Muscle layer of colon (tissue), 2 donors: ENCODE data around the gene ARHGAP27.

Experiments used
- H3K27ac ChIP-seq: one replicate; pipeline ENCODE4 v1.7.0; 2013; ENCODE audit warnings: low read depth, mild to moderate bottlenecking, low read length, moderate library complexity
- H3K27me3 ChIP-seq, 2 donors: one replicate each; pipeline ENCODE4 v1.7.0; 2013; ENCODE audit warnings: low read length in 2 of 2, mild to moderate bottlenecking in 2 of 2; ENCODE audit not compliant: insufficient read depth in 2 of 2, control insufficient read depth in 1 of 2
- H3K36me3 ChIP-seq: one replicate; pipeline ENCODE4 v1.7.0; 2013; ENCODE audit warnings: mild to moderate bottlenecking, low read length; ENCODE audit not compliant: insufficient read depth
- H3K4me1 ChIP-seq: one replicate; pipeline ENCODE4 v1.7.0; 2013; ENCODE audit warnings: mild to moderate bottlenecking, low read length; ENCODE audit not compliant: insufficient read depth
- H3K4me3 ChIP-seq, 2 donors: one replicate each; pipeline ENCODE4 v1.7.0; 2013; ENCODE audit warnings: low read length in 2 of 2, low read depth in 1 of 2, mild to moderate bottlenecking in 1 of 2, moderate library complexity in 1 of 2
- H3K9ac ChIP-seq: one replicate; pipeline ENCODE4 v1.7.0; 2013; ENCODE audit warnings: low read length
- H3K9me3 ChIP-seq: one replicate; pipeline ENCODE4 v1.7.0; 2013; ENCODE audit warnings: mild to moderate bottlenecking, low read length
- donor health status: abdominal sarcoma.
- donor health status: Adenocarcinoma of cecum.

Gene ARHGAP27

GRCh38 chr17:45385331-45385997, 47.2 kb downstream of the ARHGAP27 start:
- Histone ChIP-seq H3K9ac (no peak overlapping the region), H3K4me1 (no peaks in the 10 kb centered on the region), H3K27me3 (peaks cover 0 to 6% of the 10 kb centered on the region in 2 donors), H3K27ac (no peak overlapping the region), H3K36me3 (no peaks in the 10 kb centered on the region), H3K9me3 (no peaks in the 10 kb centered on the region), H3K4me3 (no peak overlapping the region)

- no peaks in the 10 kb centered on the region for H3K36me3 ChIP-seq
- no peaks in the 10 kb centered on the region for H3K9me3 ChIP-seq
Measured at GRCh38 chr17:45384789-45385262, 47.8 kb downstream of the ARHGAP27 start.

GRCh38 chr17:45384047-45384788, 48.5 kb downstream of the ARHGAP27 start:
- Histone ChIP-seq H3K4me3 (no peak overlapping the region), H3K27ac (no peak overlapping the region), H3K27me3 (peaks cover 0 to 1% of the 10 kb centered on the region in 2 donors), H3K36me3 (no peaks in the 10 kb centered on the region), H3K9ac (no peak overlapping the region), H3K4me1 (no peaks in the 10 kb centered on the region), H3K9me3 (no peaks in the 10 kb centered on the region)

More at GRCh38 chr17:45384789-45385262, 47.8 kb downstream of the ARHGAP27 start:
- Histone ChIP-seq H3K27me3 (peaks cover 0 to 6% of the 10 kb centered on the region in 2 donors), H3K9ac (no peak overlapping the region), H3K4me3 (no peak overlapping the region), H3K27ac (no peak overlapping the region), H3K4me1 (no peaks in the 10 kb centered on the region)

- no peaks in the 10 kb centered on the region for H3K36me3 ChIP-seq
- H3K4me1 ChIP-seq: no peaks in the 10 kb centered on the region
- H3K9me3 ChIP-seq: no peaks in the 10 kb centered on the region
- H3K9ac ChIP-seq: no peak overlapping the region
- H3K27ac ChIP-seq: no peak overlapping the region
- H3K27me3 ChIP-seq: no peaks in the 10 kb centered on the region
- no peak overlapping the region for H3K4me3 ChIP-seq
Measured at GRCh38 chr17:45383003-45383402, 49.7 kb downstream of the ARHGAP27 start.

- H3K4me1 ChIP-seq: no peaks in the 10 kb centered on the region
- H3K9ac ChIP-seq: no peak overlapping the region
- H3K9me3 ChIP-seq: no peaks in the 10 kb centered on the region
- no peak overlapping the region for H3K4me3 ChIP-seq
- no peaks in the 10 kb centered on the region for H3K36me3 ChIP-seq
- H3K27ac ChIP-seq: no peak overlapping the region
- no peaks in the 10 kb centered on the region for H3K27me3 ChIP-seq
Measured at GRCh38 chr17:45382226-45382625, 50.4 kb downstream of the ARHGAP27 start.

GRCh38 chr17:45380991-45381390, 51.7 kb downstream of the ARHGAP27 start:
- Histone ChIP-seq H3K27ac (no peak overlapping the region), H3K27me3 (no peaks in the 10 kb centered on the region), H3K4me3 (no peak overlapping the region), H3K9me3 (no peaks in the 10 kb centered on the region), H3K4me1 (no peaks in the 10 kb centered on the region), H3K36me3 (no peaks in the 10 kb centered on the region), H3K9ac (no peak overlapping the region)

- no peaks in the 10 kb centered on the region for H3K4me1 ChIP-seq
- H3K4me3 ChIP-seq: no peak overlapping the region
- H3K27me3 ChIP-seq: no peaks in the 10 kb centered on the region
- H3K36me3 ChIP-seq: no peaks in the 10 kb centered on the region
- H3K27ac ChIP-seq: no peak overlapping the region
- H3K9me3 ChIP-seq: no peaks in the 10 kb centered on the region
- no peak overlapping the region for H3K9ac ChIP-seq
Measured at GRCh38 chr17:45380046-45380765, 52.5 kb downstream of the ARHGAP27 start.

GRCh38 chr17:45377401-45377800, 55.3 kb downstream of the ARHGAP27 start:
- Histone ChIP-seq H3K27me3 (no peaks in the 10 kb centered on the region), H3K9ac (no peak overlapping the region), H3K36me3 (no peaks in the 10 kb centered on the region), H3K4me3 (no peak overlapping the region), H3K4me1 (peaks cover 11% of the 10 kb centered on the region), H3K9me3 (no peaks in the 10 kb centered on the region), H3K27ac (no peak overlapping the region)

GRCh38 chr17:45376171-45377005, 56.3 kb downstream of the ARHGAP27 start:
- no peaks in the 10 kb centered on the region for H3K9me3 ChIP-seq
- H3K9ac ChIP-seq: no peak overlapping the region
- H3K27ac ChIP-seq: no peak overlapping the region
- no peaks in the 10 kb centered on the region for H3K27me3 ChIP-seq
- H3K4me1 ChIP-seq: peaks cover 18% of the 10 kb centered on the region
- no peak overlapping the region for H3K4me3 ChIP-seq
- no peaks in the 10 kb centered on the region for H3K36me3 ChIP-seq

GRCh38 chr17:45374501-45374900, 58.2 kb downstream of the ARHGAP27 start:
- H3K27ac ChIP-seq: no peak overlapping the region
- no peaks in the 10 kb centered on the region for H3K36me3 ChIP-seq
- peaks cover 25% of the 10 kb centered on the region for H3K4me1 ChIP-seq
- H3K9me3 ChIP-seq: no peaks in the 10 kb centered on the region
- no peak overlapping the region for H3K9ac ChIP-seq
- no peaks in the 10 kb centered on the region for H3K27me3 ChIP-seq
- H3K4me3 ChIP-seq: no peak overlapping the region
